ENCODE results near the gene IQCN.

GRCh38 chr19:18322318-18322758 is 48.1 kb upstream of the IQCN start:
- no peak for TF ChIP-seq CTCF (IDR thresholded peaks at IDR 0.05)
- TF ChIP-seq EZH2 (IDR thresholded peaks at IDR 0.05; ENCODE audit: borderline replicate concordance, insufficient read depth, low read depth, low read length, poor library complexity, severe bottlenecking) = no peak
